GM19351 (cell line): ENCODE data around the gene CLTA.
A peak's percentile ranks its signal among the peaks of the same experiment; 100 is the strongest.
"Not testable (repeated sequence)": the region's sequence is repeated elsewhere in the genome, so short reads cannot be mapped to it uniquely, and the experiment has no call there.

Experiments used
- ATAC-seq: cut with Tn5 transposase; IDR thresholded peaks from one replicate; pipeline ENCODE4 v1.9.1; 2021; ENCODE audit warnings: mild to moderate bottlenecking, moderate library complexity; ENCODE audit not compliant: unreplicated experiment

Gene CLTA

DNA sequence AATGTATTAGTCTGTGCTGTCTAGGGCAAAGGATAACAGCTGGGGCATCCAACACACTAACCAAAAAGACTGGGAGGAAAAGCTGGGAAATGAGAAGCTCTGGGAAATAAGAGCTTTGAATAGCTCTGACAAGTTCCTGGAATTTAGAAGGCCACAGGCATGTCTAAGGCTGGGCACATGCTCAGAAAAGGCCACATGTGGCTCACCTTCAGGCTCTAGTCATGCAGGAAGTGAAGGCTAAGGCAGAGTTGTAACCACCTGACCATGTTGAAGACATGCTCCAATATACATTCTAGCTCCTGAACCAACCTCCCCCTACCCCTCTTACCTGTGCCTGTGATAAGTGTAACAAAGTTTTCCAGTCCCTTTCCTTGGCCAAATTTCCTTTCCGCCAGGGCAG, 31.7 kb downstream of the CLTA start:
- no peak for ATAC-seq

DNA sequence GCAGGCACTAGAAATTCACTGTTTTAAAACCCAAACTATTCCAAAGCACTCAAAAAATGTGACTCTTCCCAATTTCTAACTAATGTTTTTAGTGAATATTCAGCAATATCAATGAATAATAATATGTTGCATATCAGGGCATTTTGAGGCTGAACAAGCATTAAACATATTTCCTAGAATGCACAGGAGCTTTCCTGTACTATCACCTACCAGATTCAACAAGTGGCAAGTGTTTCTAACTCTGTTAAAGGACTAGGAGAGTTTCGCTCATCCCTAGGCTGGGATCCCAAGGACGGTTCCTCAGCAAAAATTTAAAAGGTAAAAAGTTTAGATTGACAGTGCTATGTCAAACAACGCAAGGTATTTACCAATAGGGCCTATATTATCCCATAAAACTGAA, 46.5 kb downstream of the CLTA start:
- ATAC-seq, result no peak

DNA sequence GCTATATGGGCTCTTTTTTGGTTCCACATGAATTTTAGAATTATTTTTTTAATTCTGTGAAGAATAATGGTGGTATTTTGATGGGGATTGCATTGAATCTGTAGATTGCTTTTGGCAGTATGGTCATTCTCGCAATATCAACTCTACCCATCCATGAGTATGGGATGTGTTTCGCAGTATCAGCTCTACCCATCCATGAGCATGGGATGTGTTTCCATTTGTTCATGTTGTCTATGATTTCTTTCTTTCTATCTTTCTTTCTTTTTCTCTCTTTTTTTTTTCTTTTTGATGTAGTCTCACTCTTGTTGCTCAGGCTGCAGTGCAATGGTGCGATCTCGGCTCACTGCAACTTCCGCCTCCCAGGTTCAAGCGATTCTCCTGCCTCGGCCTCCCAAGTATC, 48.5 kb downstream of the CLTA start:
- not testable (repeated sequence) for ATAC-seq

DNA sequence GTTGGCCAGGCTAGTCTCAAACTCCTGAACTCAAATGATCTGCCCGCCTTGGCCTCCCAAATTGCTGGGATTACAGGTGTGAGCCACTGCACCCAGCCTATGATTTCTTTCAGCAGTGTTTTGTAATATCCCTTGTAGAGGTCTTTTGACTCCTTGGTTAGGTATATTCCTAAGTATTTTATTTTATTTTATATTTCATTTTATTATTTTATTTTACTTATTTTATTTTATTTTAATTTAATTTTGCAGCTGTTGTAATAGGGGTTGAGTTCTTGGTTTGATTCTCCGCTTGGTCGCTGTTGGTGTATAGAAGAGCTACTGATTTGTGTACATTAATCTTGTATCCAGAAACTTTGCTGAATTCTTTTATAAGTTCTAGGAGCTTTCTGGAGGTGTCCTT, 49.0 kb downstream of the CLTA start:
- ATAC-seq, result not testable (repeated sequence)

DNA sequence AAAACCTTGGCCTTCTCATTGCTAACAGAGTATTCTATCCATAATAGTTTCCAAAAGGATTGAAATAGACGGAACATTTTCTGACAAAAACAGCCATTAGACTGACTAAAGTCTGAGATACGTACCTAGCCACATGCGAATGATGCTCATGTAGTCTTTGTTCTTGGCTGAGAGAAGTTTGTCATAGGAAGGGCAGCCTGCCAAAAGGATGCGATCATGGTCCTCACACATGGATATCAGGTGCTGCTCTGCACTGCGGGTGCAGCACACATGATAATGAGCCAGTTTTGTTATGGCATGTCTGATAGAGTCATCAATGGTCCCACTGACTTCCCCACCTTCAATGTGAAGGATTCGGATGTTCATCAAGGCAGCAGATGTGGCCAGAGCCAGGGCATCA, 55.2 kb downstream of the CLTA start:
- ATAC-seq, result no peak

DNA sequence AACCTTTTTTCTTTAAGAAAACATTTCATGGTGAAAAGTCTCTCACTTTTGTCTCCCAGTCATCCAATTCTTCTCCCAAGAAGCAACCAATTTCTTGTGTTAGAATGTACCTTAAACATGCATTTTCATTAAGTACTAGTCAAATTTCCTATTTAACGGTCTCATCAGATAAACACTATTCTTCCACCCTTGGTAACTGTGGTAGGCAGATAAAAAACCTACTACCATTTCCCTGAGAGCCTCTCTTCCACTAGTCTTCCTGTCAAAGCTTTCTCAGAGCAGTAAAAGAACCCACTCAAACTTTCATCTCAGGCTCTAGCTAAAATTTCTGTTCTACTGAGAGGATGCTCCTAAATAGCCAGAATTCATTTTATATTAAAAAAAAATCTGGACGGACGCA, 56.6 kb downstream of the CLTA start:
- ATAC-seq, result no peak

DNA sequence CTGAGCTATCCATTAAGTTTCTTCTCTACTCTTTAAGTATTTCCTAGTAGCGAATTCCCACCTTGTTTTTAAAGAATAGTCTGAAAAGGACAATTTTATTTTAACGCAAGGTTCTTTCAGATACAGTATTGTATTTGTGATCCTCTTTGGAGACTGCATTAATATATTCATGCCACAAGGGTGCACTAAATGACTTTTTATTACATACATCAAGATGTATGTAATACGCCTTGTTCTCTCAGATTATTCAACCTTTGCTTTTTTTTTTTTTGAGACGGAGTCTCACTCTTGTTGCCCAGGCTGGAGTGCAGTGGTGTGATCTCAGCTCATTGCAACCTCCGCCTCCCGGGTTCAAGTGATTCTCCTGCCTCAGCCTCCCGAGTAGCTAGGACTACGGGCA, 57.3 kb downstream of the CLTA start:
- ATAC-seq, result not testable (repeated sequence)

DNA sequence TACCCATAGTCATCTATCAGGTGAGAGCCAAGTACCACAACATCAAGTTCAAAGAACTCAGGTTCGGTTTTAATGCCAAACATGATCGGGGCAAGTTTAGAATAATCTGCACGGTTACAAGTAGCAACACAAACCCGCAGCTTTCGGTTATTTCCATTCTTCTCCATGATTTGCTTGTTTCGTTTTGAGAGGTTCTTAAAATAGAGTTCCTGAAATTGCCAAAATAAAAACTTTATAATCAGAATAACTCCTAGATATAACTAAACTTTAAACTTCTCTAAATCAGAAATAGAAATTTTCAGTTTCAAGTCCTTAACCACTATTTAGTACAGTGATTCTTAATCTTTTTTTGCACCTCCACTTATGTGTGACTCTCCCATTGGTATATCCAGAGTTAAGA, 58.5 kb downstream of the CLTA start:
- ATAC-seq, result no peak

DNA sequence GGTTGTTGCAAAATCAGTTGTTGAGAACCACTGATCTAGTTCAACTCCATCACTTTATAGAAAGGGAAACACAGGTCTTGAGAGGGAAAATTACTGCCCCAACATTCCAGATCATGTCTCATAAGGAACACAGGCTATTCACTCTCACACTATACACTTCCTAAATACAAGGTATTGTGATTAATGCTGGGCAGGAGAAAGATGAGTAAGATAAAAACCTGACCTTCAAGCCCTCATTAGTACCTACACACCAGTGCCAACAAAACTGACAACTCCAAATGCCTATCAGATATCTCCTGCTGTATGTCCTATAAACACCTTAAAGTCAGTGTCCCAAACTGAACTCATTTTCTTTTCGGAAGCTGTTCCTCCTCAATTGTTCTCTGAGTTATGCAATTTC, 59.4 kb downstream of the CLTA start:
- ATAC-seq, result no peak

DNA sequence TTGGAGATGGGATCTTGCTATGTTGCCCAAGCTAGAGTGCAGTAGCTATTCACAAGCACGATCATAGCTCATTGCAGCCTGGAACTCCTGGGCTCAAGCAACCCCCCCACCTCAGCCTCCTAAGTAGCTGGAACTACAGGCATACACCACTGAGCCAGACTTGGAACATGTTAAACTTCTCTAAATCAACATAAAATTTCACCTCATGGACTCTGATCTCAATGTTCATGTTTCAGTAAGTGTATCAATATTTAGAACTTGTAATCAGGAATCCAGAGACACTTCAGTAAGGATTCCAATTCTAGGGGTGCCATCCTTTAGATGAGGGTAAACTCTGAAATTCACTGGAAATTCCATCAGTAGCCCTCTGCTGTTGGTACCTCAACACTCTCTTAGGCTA, 60.7 kb downstream of the CLTA start:
- no peak for ATAC-seq

DNA sequence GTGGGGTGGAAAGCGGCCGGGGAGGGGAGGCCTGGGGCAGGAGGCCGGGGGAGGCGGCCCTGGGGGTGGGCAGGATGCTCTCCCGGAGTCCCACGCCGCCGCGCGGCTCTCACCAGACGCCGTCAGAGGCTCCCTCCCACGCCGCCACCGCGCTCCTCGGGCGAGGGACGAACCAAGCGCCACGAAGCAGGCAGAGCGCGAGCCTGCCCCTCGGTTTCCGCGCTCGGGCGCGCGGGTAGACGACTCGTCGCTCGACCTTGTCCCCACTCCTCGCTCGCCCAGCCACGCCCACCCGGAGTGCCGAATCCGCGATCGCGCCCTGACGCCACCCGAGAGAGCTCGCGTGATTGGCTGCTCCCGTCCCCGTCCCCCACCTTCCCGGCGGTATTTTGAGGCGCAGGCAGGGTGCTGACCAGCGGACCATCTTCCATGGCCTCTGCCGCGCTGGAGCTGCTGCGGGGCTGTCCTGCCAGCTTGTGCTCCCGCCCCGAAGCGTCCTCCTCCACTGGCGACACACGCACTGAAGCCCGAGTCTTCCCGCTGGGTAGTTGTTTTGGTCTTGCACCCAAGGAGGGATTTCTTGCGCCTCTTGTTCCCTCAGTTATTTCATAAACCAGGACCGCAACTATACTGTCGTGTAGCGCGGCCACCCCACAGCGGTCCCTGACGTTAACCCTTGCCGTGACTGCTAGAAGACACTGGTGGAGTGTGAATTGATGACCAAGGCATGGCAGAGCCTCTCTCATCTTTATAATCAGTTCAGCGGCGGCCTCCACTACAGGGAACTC, 67.7 kb downstream of the CLTA start, which contains the start of gene GNE:
GNE (minus strand) TSS at position 241 of the 788 bp plus-strand sequence. CDS start 9,093 bp downstream, outside the sequence.
- ATAC-seq, result peak; percentile 85

DNA sequence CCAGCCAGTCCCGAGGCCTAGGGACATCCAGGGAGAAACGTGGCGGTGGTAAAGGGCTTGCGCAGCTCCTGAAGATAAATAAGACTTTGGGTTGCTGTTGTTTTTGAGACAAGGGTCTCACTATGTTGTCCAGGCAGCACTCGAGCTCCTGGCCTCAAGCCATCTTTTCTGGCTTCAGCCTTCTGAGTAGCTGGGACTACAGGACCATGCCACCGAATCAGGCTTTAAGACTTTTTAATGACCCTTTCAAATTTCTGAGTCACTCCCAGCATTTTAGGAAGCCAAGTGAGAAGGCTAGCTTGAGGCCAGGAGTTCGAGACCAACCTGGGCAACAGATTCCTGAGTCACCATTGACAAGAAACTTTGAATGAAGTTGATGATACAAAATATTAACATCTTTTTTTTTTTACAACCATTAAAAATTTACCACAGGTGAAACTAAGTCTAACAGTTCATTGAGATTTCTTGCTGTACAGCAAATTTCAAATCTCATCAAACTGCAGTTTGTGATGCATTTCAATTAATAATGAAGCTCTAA, 68.3 kb downstream of the CLTA start:
- ATAC-seq, result no peak
